Stimulated activated naive CD4-positive, alpha-beta T cell (primary cell): ENCODE data around the gene TAF1C.

Source experiments
- DNase-seq, 6 experiments: peaks; one replicate each; lab custom pipeline; 2025; lab: John Stamatoyannopoulos, UW

TAF1C gene

GRCh38 chr16:84159800-84160199 lies 27.1 kb downstream of the TAF1C start:
- no peak for DNase-seq

- no peak for DNase-seq
These were observed 27.9 kb downstream of the TAF1C start for GRCh38 chr16:84159007-84159406.

GRCh38 chr16:84156342-84156784 lies 30.5 kb downstream of the TAF1C start:
- DNase-seq, result no peak

GRCh38 chr16:84155771-84156170 lies 31.1 kb downstream of the TAF1C start:
- no peak for DNase-seq

GRCh38 chr16:84155226-84155625 lies 31.6 kb downstream of the TAF1C start:
- DNase-seq, result no peak

GRCh38 chr16:84153660-84154214 lies 33.1 kb downstream of the TAF1C start:
- DNase-seq, result no peak

GRCh38 chr16:84150926-84151325 lies 35.9 kb downstream of the TAF1C start:
- DNase-seq, result no peak

- DNase-seq, result peak; percentile 86 to 96 (median 93)
These were observed 41.8 kb downstream of the TAF1C start, which contains the start of the genes DNAAF1 and HSDL1 for GRCh38 chr16:84144859-84145639. DNAAF1 (plus strand) TSS chr16:84145308; CDS start chr16:84145441, 133 bp downstream. HSDL1 (minus strand) TSS chr16:84145177; CDS start chr16:84131321, 13,856 bp downstream.

GRCh38 chr16:84144209-84144858 lies 42.5 kb downstream of the TAF1C start:
- peak; percentile 13 to 52 (median 34) for DNase-seq

GRCh38 chr16:84143784-84144199 lies 43.1 kb downstream of the TAF1C start:
- DNase-seq, result peak in 1 of 6 experiments; percentile 2

- no peak for DNase-seq
These were observed 43.8 kb downstream of the TAF1C start for GRCh38 chr16:84143081-84143480.

GRCh38 chr16:84141143-84141670 lies 45.6 kb downstream of the TAF1C start:
- peak in 1 of 6 experiments; percentile 11 for DNase-seq

GRCh38 chr16:84139628-84140258 lies 47.1 kb downstream of the TAF1C start:
- DNase-seq, result no peak

GRCh38 chr16:84138824-84139627 lies 47.8 kb downstream of the TAF1C start:
- no peak for DNase-seq

- DNase-seq, result no peak
These were observed 48.4 kb downstream of the TAF1C start for GRCh38 chr16:84138500-84138823.

- no peak for DNase-seq
These were observed 49.0 kb downstream of the TAF1C start for GRCh38 chr16:84137769-84138357.

- DNase-seq, result no peak
These were observed 49.6 kb downstream of the TAF1C start for GRCh38 chr16:84137287-84137686.

- no peak for DNase-seq
These were observed 50.3 kb downstream of the TAF1C start for GRCh38 chr16:84136331-84137125.

- DNase-seq, result no peak
These were observed 54.2 kb downstream of the TAF1C start for GRCh38 chr16:84132527-84133285.
